ENCODE results near the gene SH2D1B.

DNA sequence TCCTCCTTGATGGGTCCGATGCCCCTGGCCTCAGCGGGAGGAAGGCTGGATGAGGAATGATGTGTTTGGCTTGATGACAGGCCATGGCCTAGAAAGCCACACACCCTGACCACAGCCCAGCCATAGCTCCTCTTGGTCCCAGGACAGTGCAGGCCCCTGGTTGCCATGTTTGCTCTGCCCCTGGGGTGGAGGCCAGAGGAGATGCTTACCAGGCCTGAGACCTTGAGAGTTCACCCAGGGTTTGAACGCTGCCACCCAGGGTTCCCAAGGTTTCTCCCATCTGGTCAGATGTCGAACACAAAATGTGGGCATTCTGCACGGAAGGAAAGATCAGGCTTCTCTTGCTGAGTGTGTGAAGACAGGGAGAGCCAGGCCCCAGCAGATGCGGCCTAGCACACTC lies 27.8 kb downstream of the SH2D1B start:
- TF ChIP-seq, protein P1, sequence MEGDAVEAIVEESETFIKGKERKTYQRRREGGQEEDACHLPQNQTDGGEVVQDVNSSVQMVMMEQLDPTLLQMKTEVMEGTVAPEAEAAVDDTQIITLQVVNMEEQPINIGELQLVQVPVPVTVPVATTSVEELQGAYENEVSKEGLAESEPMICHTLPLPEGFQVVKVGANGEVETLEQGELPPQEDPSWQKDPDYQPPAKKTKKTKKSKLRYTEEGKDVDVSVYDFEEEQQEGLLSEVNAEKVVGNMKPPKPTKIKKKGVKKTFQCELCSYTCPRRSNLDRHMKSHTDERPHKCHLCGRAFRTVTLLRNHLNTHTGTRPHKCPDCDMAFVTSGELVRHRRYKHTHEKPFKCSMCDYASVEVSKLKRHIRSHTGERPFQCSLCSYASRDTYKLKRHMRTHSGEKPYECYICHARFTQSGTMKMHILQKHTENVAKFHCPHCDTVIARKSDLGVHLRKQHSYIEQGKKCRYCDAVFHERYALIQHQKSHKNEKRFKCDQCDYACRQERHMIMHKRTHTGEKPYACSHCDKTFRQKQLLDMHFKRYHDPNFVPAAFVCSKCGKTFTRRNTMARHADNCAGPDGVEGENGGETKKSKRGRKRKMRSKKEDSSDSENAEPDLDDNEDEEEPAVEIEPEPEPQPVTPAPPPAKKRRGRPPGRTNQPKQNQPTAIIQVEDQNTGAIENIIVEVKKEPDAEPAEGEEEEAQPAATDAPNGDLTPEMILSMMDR (IDR thresholded peaks at IDR 0.05), result no peak
- no peak for TF ChIP-seq ZFX (IDR thresholded peaks at IDR 0.05; ENCODE audit: borderline replicate concordance)
